Adipocyte (in vitro differentiated cells): ENCODE data around the gene CXCL11.

Experiments used
- DNase-seq: peaks from one replicate; pipeline ENCODE4 v3.0.0-alpha.2; 2015; ENCODE audit warnings: low read depth
- H3K27me3 ChIP-seq: replicated peaks from 2 replicates; pipeline ENCODE4 v1.7.0; 2013; ENCODE audit warnings: mild to moderate bottlenecking, low read length, moderate library complexity; ENCODE audit not compliant: control insufficient read depth, insufficient read depth
- H3K36me3 ChIP-seq: 2 replicates; pipeline ENCODE4 v1.7.0; 2013; ENCODE audit warnings: low read length, mild to moderate bottlenecking, moderate library complexity; ENCODE audit not compliant: control insufficient read depth, insufficient read depth, severe bottlenecking
- H3K4me1 ChIP-seq: 2 replicates; pipeline ENCODE4 v1.7.0; 2013; ENCODE audit warnings: mild to moderate bottlenecking, low read length, moderate library complexity; ENCODE audit not compliant: control insufficient read depth, insufficient read depth
- H3K4me3 ChIP-seq: 2 replicates; pipeline ENCODE4 v1.7.0; 2013; ENCODE audit warnings: mild to moderate bottlenecking, low read length, moderate library complexity
- H3K9ac ChIP-seq: 2 replicates; pipeline ENCODE4 v1.7.0; 2013; ENCODE audit warnings: mild to moderate bottlenecking, low read length, moderate library complexity
- H3K9me3 ChIP-seq: 2 replicates; pipeline ENCODE4 v1.7.0; 2013; ENCODE audit warnings: mild to moderate bottlenecking, low read length, moderate library complexity; ENCODE audit not compliant: control insufficient read depth

CXCL11 gene

GRCh38 chr4:76013540-76013939 lies 22.3 kb downstream of the CXCL11 start:
- Histone ChIP-seq H3K9ac (no peak overlapping the region), H3K27me3 (no peaks in the 10 kb centered on the region), H3K36me3 (no peaks in the 10 kb centered on the region), H3K9me3 (no peaks in the 10 kb centered on the region), H3K4me1 (peaks cover 25% of the 10 kb centered on the region), H3K4me3 (no peak overlapping the region)
- no peak for DNase-seq

GRCh38 chr4:76012388-76012801 lies 23.5 kb downstream of the CXCL11 start:
- peak overlapping the region; percentile 78 for H3K9ac ChIP-seq
- H3K4me1 ChIP-seq, result peaks cover 25% of the 10 kb centered on the region
- peak overlapping the region; percentile 66 for H3K4me3 ChIP-seq
- no peaks in the 10 kb centered on the region for H3K36me3 ChIP-seq
- no peaks in the 10 kb centered on the region for H3K27me3 ChIP-seq
- H3K9me3 ChIP-seq, result no peaks in the 10 kb centered on the region
- peak; percentile 26 for DNase-seq

GRCh38 chr4:76011700-76012387 lies 24.0 kb downstream of the CXCL11 start:
- DNase-seq, result peak; percentile 76
- Histone ChIP-seq H3K4me1 (peaks cover 25% of the 10 kb centered on the region), H3K4me3 (peak overlapping the region; percentile 66), H3K9ac (peak overlapping the region; percentile 78), H3K9me3 (no peaks in the 10 kb centered on the region), H3K36me3 (no peaks in the 10 kb centered on the region), H3K27me3 (no peaks in the 10 kb centered on the region)

- Histone ChIP-seq H3K36me3 (no peaks in the 10 kb centered on the region), H3K27me3 (no peaks in the 10 kb centered on the region), H3K4me3 (peak overlapping the region; percentile 66), H3K9me3 (no peaks in the 10 kb centered on the region), H3K9ac (no peak overlapping the region), H3K4me1 (peaks cover 25% of the 10 kb centered on the region)
- no peak for DNase-seq
Measured at GRCh38 chr4:76011018-76011670, 24.7 kb downstream of the CXCL11 start.

- DNase-seq, result no peak
- H3K4me3 ChIP-seq, result no peak overlapping the region
Measured at GRCh38 chr4:76010576-76010975, 25.3 kb downstream of the CXCL11 start.

GRCh38 chr4:76009311-76009710 lies 26.6 kb downstream of the CXCL11 start:
- Histone ChIP-seq H3K36me3 (no peaks in the 10 kb centered on the region), H3K4me1 (peaks cover 25% of the 10 kb centered on the region), H3K27me3 (no peaks in the 10 kb centered on the region), H3K9ac (no peak overlapping the region), H3K4me3 (no peak overlapping the region), H3K9me3 (no peaks in the 10 kb centered on the region)
- no peak for DNase-seq

More at GRCh38 chr4:76010576-76010975, 25.3 kb downstream of the CXCL11 start:
- no peaks in the 10 kb centered on the region for H3K36me3 ChIP-seq
- H3K9me3 ChIP-seq, result no peaks in the 10 kb centered on the region
- no peaks in the 10 kb centered on the region for H3K27me3 ChIP-seq
- H3K9ac ChIP-seq, result no peak overlapping the region
- peaks cover 25% of the 10 kb centered on the region for H3K4me1 ChIP-seq

GRCh38 chr4:76007089-76007862 lies 28.6 kb downstream of the CXCL11 start, which contains the start of gene CXCL9:
CXCL9 (minus strand) TSS chr4:76007509; CDS start chr4:76007449, 60 bp downstream.
- no peaks in the 10 kb centered on the region for H3K27me3 ChIP-seq
- no peak for DNase-seq
- no peaks in the 10 kb centered on the region for H3K36me3 ChIP-seq
- H3K9ac ChIP-seq, result no peak within 1 kb of the TSS
- H3K4me3 ChIP-seq, result no peak within 1 kb of the TSS
- H3K4me1 ChIP-seq, result peaks cover 10% of the 10 kb centered on the region
- no peaks in the 10 kb centered on the region for H3K9me3 ChIP-seq

GRCh38 chr4:76003620-76004019 lies 32.2 kb downstream of the CXCL11 start:
- no peaks in the 10 kb centered on the region for H3K36me3 ChIP-seq
- H3K27me3 ChIP-seq, result no peaks in the 10 kb centered on the region
- H3K9me3 ChIP-seq, result no peaks in the 10 kb centered on the region
- H3K4me3 ChIP-seq, result no peak overlapping the region
- no peaks in the 10 kb centered on the region for H3K4me1 ChIP-seq
- no peak overlapping the region for H3K9ac ChIP-seq
- no peak for DNase-seq

- no peaks in the 10 kb centered on the region for H3K9me3 ChIP-seq
- H3K36me3 ChIP-seq, result no peaks in the 10 kb centered on the region
- no peaks in the 10 kb centered on the region for H3K27me3 ChIP-seq
- no peak overlapping the region for H3K4me3 ChIP-seq
- H3K4me1 ChIP-seq, result no peaks in the 10 kb centered on the region
- no peak overlapping the region for H3K9ac ChIP-seq
- no peak for DNase-seq
Measured at GRCh38 chr4:76003035-76003434, 32.8 kb downstream of the CXCL11 start.

- H3K9me3 ChIP-seq, result no peaks in the 10 kb centered on the region
Measured at GRCh38 chr4:76002176-76002575, 33.7 kb downstream of the CXCL11 start.

GRCh38 chr4:76001700-76002099 lies 34.2 kb downstream of the CXCL11 start:
- no peaks in the 10 kb centered on the region for H3K36me3 ChIP-seq
- H3K27me3 ChIP-seq, result no peaks in the 10 kb centered on the region
- H3K4me1 ChIP-seq, result no peaks in the 10 kb centered on the region
- no peak for DNase-seq
- no peak overlapping the region for H3K4me3 ChIP-seq
- H3K9ac ChIP-seq, result no peak overlapping the region
- H3K9me3 ChIP-seq, result no peaks in the 10 kb centered on the region

More at GRCh38 chr4:76002176-76002575, 33.7 kb downstream of the CXCL11 start:
- H3K27me3 ChIP-seq, result no peaks in the 10 kb centered on the region
- no peak overlapping the region for H3K9ac ChIP-seq
- H3K4me1 ChIP-seq, result no peaks in the 10 kb centered on the region
- H3K36me3 ChIP-seq, result no peaks in the 10 kb centered on the region
- H3K4me3 ChIP-seq, result no peak overlapping the region
- DNase-seq, result no peak
